Kidney (tissue), 22 donors: ENCODE results near the gene PSMD4. TPM values are rescaled to one million over a fixed set of nuclear protein-coding genes. Genes with fewer than 3 reads are reported as not detected.
"Not testable (repeated sequence)": the region's sequence is repeated elsewhere in the genome, so short reads cannot be mapped to it uniquely, and the experiment has no call there.

Experiments used
- DNase-seq, 5 donors: peaks; one replicate each; pipeline ENCODE4 v3.0.0-alpha.2; 2013 to 2020
- FAIRE-seq: peaks from 2 replicates; lab custom pipeline; 2012; peaks lifted over from hg19 to GRCh38; lab: Jason Lieb, UNC
- H3K27ac ChIP-seq, 2 donors: one replicate each; pipeline ENCODE4 v1.7.0; 2013; ENCODE audit warnings: low read depth in 2 of 2, low read length in 2 of 2, inconsistent platforms in 1 of 2
- H3K27me3 ChIP-seq: one replicate; pipeline ENCODE4 v1.7.1; 2013; ENCODE audit warnings: low read length, inconsistent platforms; ENCODE audit not compliant: control insufficient read depth, insufficient read depth
- H3K36me3 ChIP-seq, 3 donors: one replicate each; pipeline versions ENCODE4 v1.7.0 to v1.7.1; 2013; ENCODE audit warnings: low read length in 3 of 3, control low read depth in 1 of 3, inconsistent platforms in 1 of 3; ENCODE audit not compliant: insufficient read depth in 3 of 3, control insufficient read depth in 2 of 3
- H3K4me1 ChIP-seq, 3 donors: one replicate each; pipeline versions ENCODE4 v1.7.0 to v1.7.1; 2013; ENCODE audit warnings: low read length in 3 of 3, inconsistent platforms in 1 of 3, low read depth in 1 of 3; ENCODE audit not compliant: control insufficient read depth in 2 of 3, insufficient read depth in 2 of 3
- H3K4me3 ChIP-seq, 3 donors: one replicate each; pipeline versions ENCODE4 v1.7.0 to v1.8.1; 2013; ENCODE audit warnings: low read length in 3 of 3, control low read depth in 1 of 3, inconsistent platforms in 1 of 3
- H3K9ac ChIP-seq, 3 donors: one replicate each; pipeline versions ENCODE4 v1.7.0 to v1.7.1; 2013; ENCODE audit warnings: low read length in 3 of 3, control low read depth in 1 of 3, inconsistent platforms in 1 of 3
- H3K9me3 ChIP-seq, 3 donors: one replicate each; pipeline versions ENCODE4 v1.7.0 to v1.7.1; 2013; ENCODE audit warnings: low read length in 3 of 3, control low read depth in 1 of 3, inconsistent platforms in 1 of 3; ENCODE audit not compliant: control insufficient read depth in 2 of 3, insufficient read depth in 1 of 3
- CTCF ChIP-seq: IDR thresholded peaks from 3 replicates; pipeline ENCODE4 v1.5.1; 2012; ENCODE audit warnings: mild to moderate bottlenecking, moderate library complexity, borderline replicate concordance; ENCODE audit not compliant: insufficient read depth; ENCODE audit errors: extremely low read depth
- intact Hi-C: fragments of 100-400 bp; cut with DNase I; formaldehyde crosslinking; loops from one replicate; pipeline ENCODE4 v1.11.1; 2022
- long read RNA-seq, 10 donors: library from polyadenylated mRNA in 1 of 10; unstranded in 1 of 10; transcript quantifications; one replicate each; pipeline ENCODE4 v2.0.0 and lab custom pipeline, GENCODE V29; 2021 to 2026
- polyA plus RNA-seq: library from polyadenylated mRNA; stranded (reverse); fragments of 350-450 nt; fragmentation: Illumina TruSeq; extraction: RNeasy Lipid Tissue Mini Kit (QIAGEN cat#74804); gene quantifications from one replicate; pipeline ENCODE4 v1.2.3, GENCODE V29; 2014; ENCODE audit warnings: low read depth, low replicate concordance; ENCODE audit not compliant: insufficient read depth
- total RNA-seq: library from RNA; stranded (reverse); fragmentation: NEBNext Ultra II Directional; extraction: Animal tissue kit (Norgen Biotek cat#: 25700); gene quantifications from one replicate; pipeline ENCODE4 v1.2.1, GENCODE V29; 2021
- donor health status: control.
- donor health status: control.
- donor health status: control.
- donor health status: control.
- donor health status: control.
- donor health status: DM: yes; HTN: yes; CAD: no.
- donor health status: Normal renal cell carcinoma (clear cell type).

The PSMD4 gene
- 123 TPM for total RNA-seq
- polyA plus RNA-seq = 178 TPM
- long read RNA-seq, donor 1, transcript PSMD4-202 (10 exons, 1,350 nt) = major isoform, 33 of 61 reads
- long read RNA-seq, donor 1, partial matches to known transcripts = 23 of 61 reads
- long read RNA-seq, donor 1, other reads (novel, unspliced or antisense) = 0 of 61 reads
- long read RNA-seq, donor 2, transcript PSMD4-202 (10 exons, 1,350 nt) = major isoform, 45 of 97 reads
- long read RNA-seq, donor 2, partial matches to known transcripts = 48 of 97 reads
- long read RNA-seq, donor 2, other reads (novel, unspliced or antisense) = 0 of 97 reads
- long read RNA-seq, donor 3, transcript PSMD4-201 (10 exons, 1,333 nt) = minor isoform, 5 of 94 reads
- long read RNA-seq, donor 3, transcript PSMD4-202 (10 exons, 1,350 nt) = major isoform, 62 of 94 reads
- long read RNA-seq, donor 3, partial matches to known transcripts = 25 of 94 reads
- long read RNA-seq, donor 3, other reads (novel, unspliced or antisense) = 0 of 94 reads
- long read RNA-seq, donor 4, transcript PSMD4-202 (10 exons, 1,350 nt) = major isoform, 37 of 132 reads
- long read RNA-seq, donor 4, transcript PSMD4-201 (10 exons, 1,333 nt) = minor isoform, 7 of 132 reads
- long read RNA-seq, donor 4, partial matches to known transcripts = 69 of 132 reads
- long read RNA-seq, donor 4, other reads (novel, unspliced or antisense) = 17 of 132 reads
- long read RNA-seq, donor 5, partial matches to known transcripts = 0 of 3 reads
- long read RNA-seq, donor 5, other reads (novel, unspliced or antisense) = 0 of 3 reads
- long read RNA-seq, donor 6, transcript PSMD4-202 (10 exons, 1,350 nt) = major isoform, 48 of 130 reads
- long read RNA-seq, donor 6, partial matches to known transcripts = 73 of 130 reads
- long read RNA-seq, donor 6, other reads (novel, unspliced or antisense) = 5 of 130 reads
- long read RNA-seq, donor 7, transcript PSMD4-202 (10 exons, 1,350 nt) = major isoform, 92 of 113 reads
- long read RNA-seq, donor 7, partial matches to known transcripts = 6 of 113 reads
- long read RNA-seq, donor 7, other reads (novel, unspliced or antisense) = 13 of 113 reads
- long read RNA-seq, donor 8, transcript PSMD4-202 (10 exons, 1,350 nt) = major isoform, 38 of 84 reads
- long read RNA-seq, donor 8, partial matches to known transcripts = 41 of 84 reads
- long read RNA-seq, donor 8, other reads (novel, unspliced or antisense) = 0 of 84 reads
- long read RNA-seq, donor 9, transcript PSMD4-202 (10 exons, 1,350 nt) = major isoform, 21 of 35 reads
- long read RNA-seq, donor 9, partial matches to known transcripts = 14 of 35 reads
- long read RNA-seq, donor 9, other reads (novel, unspliced or antisense) = 0 of 35 reads
- long read RNA-seq, donor 10, transcript PSMD4-202 (10 exons, 1,350 nt) = major isoform, 33 of 59 reads
- long read RNA-seq, donor 10, partial matches to known transcripts = 26 of 59 reads
- long read RNA-seq, donor 10, other reads (novel, unspliced or antisense) = 0 of 59 reads

GRCh38 chr1:151254217-151255213 is at the start of gene PSMD4:
PSMD4 (plus strand) TSS chr1:151254734; CDS start chr1:151254783, 49 bp downstream.
- H3K4me1 ChIP-seq = peaks cover 0 to 8% (median 5%) of the 10 kb centered on the region in 3 donors
- DNase-seq (peak; percentile 97 to 99 (median 98)), FAIRE-seq (peak; percentile 70)
- H3K36me3 ChIP-seq = peaks cover 0 to 3% (median 0%) of the 10 kb centered on the region in 3 donors
- peak within 1 kb of the TSS; percentile 86 to 97 (median 95) for H3K9ac ChIP-seq
- peak within 1 kb of the TSS; percentile 51 to 69 for H3K27ac ChIP-seq
- no peaks in the 10 kb centered on the region for H3K27me3 ChIP-seq
- intact Hi-C loops = no loop called here
- TF ChIP-seq CTCF = peak; percentile 2
- H3K4me3 ChIP-seq = peak within 1 kb of the TSS; percentile 90 to 98 (median 93)
- H3K9me3 ChIP-seq = no peaks in the 10 kb centered on the region

- H3K36me3 ChIP-seq = peaks cover 0 to 20% (median 3%) of the 10 kb centered on the region in 3 donors
- H3K9me3 ChIP-seq, H3K4me3 ChIP-seq, intact Hi-C loops, H3K4me1 ChIP-seq, DNase-seq, FAIRE-seq, H3K27ac ChIP-seq, H3K27me3 ChIP-seq, H3K9ac ChIP-seq: not testable (repeated sequence)
These were observed 49.1 kb upstream of the PSMD4 start for GRCh38 chr1:151205381-151205965.

DNA sequence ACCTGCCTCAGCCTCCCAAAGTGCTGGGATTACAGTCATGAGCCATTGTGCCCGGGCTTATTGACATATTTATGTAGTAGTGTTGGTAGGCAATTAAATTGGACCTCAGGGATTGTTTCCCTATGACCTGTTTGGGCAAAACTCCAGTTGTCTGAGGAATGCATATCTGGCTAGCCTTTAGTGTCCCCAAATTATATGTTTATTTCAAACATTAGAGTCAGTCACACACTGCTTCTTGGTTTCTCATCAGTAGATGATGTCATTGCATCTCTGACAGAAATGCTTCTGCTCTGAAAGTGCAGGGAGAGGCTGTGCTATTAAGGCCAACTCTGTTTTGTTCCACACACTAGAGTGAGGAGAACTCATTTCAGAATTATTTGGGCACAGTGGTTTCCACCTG is 43.7 kb upstream of the PSMD4 start:
- no peak overlapping the region for H3K9ac ChIP-seq
- H3K27me3 ChIP-seq = no peaks in the 10 kb centered on the region
- peaks cover 0 to 3% (median 2%) of the 10 kb centered on the region in 3 donors for H3K4me1 ChIP-seq
- FAIRE-seq (no peak), DNase-seq (no peak)
- intact Hi-C loops = no loop called here
- no peak for TF ChIP-seq CTCF
- H3K36me3 ChIP-seq = peaks cover 0 to 13% (median 0%) of the 10 kb centered on the region in 3 donors
- H3K4me3 ChIP-seq = no peak overlapping the region
- no peaks in the 10 kb centered on the region for H3K9me3 ChIP-seq
- H3K27ac ChIP-seq = no peak overlapping the region
